ENCODE data around the gene FBXL17. TPM values are rescaled to one million over a fixed set of nuclear protein-coding genes. Genes with fewer than 3 reads are reported as not detected.

Gene FBXL17
- total and polyA plus RNA-seq, 2 experiments from 2014 or later, result 1.8 to 13.1 TPM

- Histone ChIP-seq H3K27ac (peak overlapping the region; percentile 33), H2AFZ (peak overlapping the region; percentile 49; the same call in 1 of the 2 replicates), H3K9ac (peak overlapping the region; percentile 31; the same call in 1 of the 2 replicates), H3K36me3 (ENCODE audit: low read depth) (no peaks in the 10 kb centered on the region), H3K4me3 (no peak overlapping the region), H3F3A (ENCODE audit: insufficient read depth) (0 out of 2 replicates have a peak, but pooled peaks cover 5% of the 10 kb centered on the region), H3K79me2 (ENCODE audit: insufficient read depth) (no peaks in the 10 kb centered on the region), H3K9me3 (ENCODE audit: low read depth) (no peaks in the 10 kb centered on the region), H4K20me1 (ENCODE audit: insufficient read depth) (no peaks in the 10 kb centered on the region), H3K4me1 (ENCODE audit: insufficient read depth) (peaks cover 19% of the 10 kb centered on the region), H3K9me2 (ENCODE audit: insufficient read depth) (no peaks in the 10 kb centered on the region), H3K27me3 (replicated peaks; ENCODE audit: insufficient read depth) (no peaks in the 10 kb centered on the region), H3K4me2 (ENCODE audit: unreplicated experiment) (peak overlapping the region; percentile 51)
- 38 to 48% methylated on average over 9 of the region's 9 CpGs for WGBS, 2 experiments (ENCODE audit: low coverage in 1 of 2, low lambda C conversion rate in 2 of 2, missing lambda C conversion rate in 2 of 2)
- TF ChIP-seq EZH2phosphoT487 (IDR thresholded peaks at IDR 0.05; ENCODE audit: insufficient read depth, low read depth) (no peak), EZH2 (IDR thresholded peaks at IDR 0.05; ENCODE audit: insufficient read depth, poor library complexity, severe bottlenecking) (no peak)
- DNase-seq, result peak; percentile 86
- in situ Hi-C loops (cut with MboI), result no loop called here
Observed at GRCh38 chr5:107875833-107876232, 506.1 kb downstream of the FBXL17 start.

GRCh38 chr5:107874795-107875194, 507.1 kb downstream of the FBXL17 start:
- no peaks in the 10 kb centered on the region for H3K36me3 ChIP-seq (ENCODE audit: low read depth)
- H3F3A ChIP-seq (ENCODE audit: insufficient read depth), result peaks cover 10% of the 10 kb centered on the region
- H3K9me3 ChIP-seq (ENCODE audit: low read depth), result no peaks in the 10 kb centered on the region
- H3K4me3 ChIP-seq, result no peak overlapping the region
- no peaks in the 10 kb centered on the region for H3K9me2 ChIP-seq (ENCODE audit: insufficient read depth)
- DNase-seq, result peak; percentile 61
- H3K27ac ChIP-seq, result peak overlapping the region; percentile 25
- no peaks in the 10 kb centered on the region for H4K20me1 ChIP-seq (ENCODE audit: insufficient read depth)
- in situ Hi-C loops (cut with MboI), result no loop called here
- TF ChIP-seq EZH2 (IDR thresholded peaks at IDR 0.05; ENCODE audit: insufficient read depth, poor library complexity, severe bottlenecking) (no peak), EZH2phosphoT487 (IDR thresholded peaks at IDR 0.05; ENCODE audit: insufficient read depth, low read depth) (no peak)
- H2AFZ ChIP-seq, result peak overlapping the region; percentile 49
- peaks cover 25% of the 10 kb centered on the region for H3K4me1 ChIP-seq (ENCODE audit: insufficient read depth)
- no peaks in the 10 kb centered on the region for H3K27me3 ChIP-seq (replicated peaks; ENCODE audit: insufficient read depth)
- peak overlapping the region; percentile 51 for H3K4me2 ChIP-seq (ENCODE audit: unreplicated experiment)
- H3K79me2 ChIP-seq (ENCODE audit: insufficient read depth), result no peaks in the 10 kb centered on the region
- peak overlapping the region; percentile 31; the same call in 1 of the 2 replicates for H3K9ac ChIP-seq

GRCh38 chr5:107873877-107874276, 508.0 kb downstream of the FBXL17 start:
- TF ChIP-seq EZH2 (IDR thresholded peaks at IDR 0.05; ENCODE audit: insufficient read depth, poor library complexity, severe bottlenecking) (no peak), EZH2phosphoT487 (IDR thresholded peaks at IDR 0.05; ENCODE audit: insufficient read depth, low read depth) (no peak)
- WGBS, 2 experiments (ENCODE audit: low coverage in 1 of 2, low lambda C conversion rate in 2 of 2, missing lambda C conversion rate in 2 of 2), result 66 to 81% methylated on average over 2 of the region's 2 CpGs
- no peak for DNase-seq
- Histone ChIP-seq H3K79me2 (ENCODE audit: insufficient read depth) (no peaks in the 10 kb centered on the region), H3K9me3 (ENCODE audit: low read depth) (no peaks in the 10 kb centered on the region), H2AFZ (no peak overlapping the region), H3K27me3 (replicated peaks; ENCODE audit: insufficient read depth) (no peaks in the 10 kb centered on the region), H3F3A (ENCODE audit: insufficient read depth) (peaks cover 17% of the 10 kb centered on the region), H3K4me1 (ENCODE audit: insufficient read depth) (peaks cover 34% of the 10 kb centered on the region), H3K4me3 (no peak overlapping the region), H3K9me2 (ENCODE audit: insufficient read depth) (no peaks in the 10 kb centered on the region), H3K27ac (no peak overlapping the region), H3K9ac (no peak overlapping the region), H3K36me3 (ENCODE audit: low read depth) (no peaks in the 10 kb centered on the region), H3K4me2 (ENCODE audit: unreplicated experiment) (no peak overlapping the region), H4K20me1 (ENCODE audit: insufficient read depth) (no peaks in the 10 kb centered on the region)
- in situ Hi-C loops (cut with MboI), result no loop called here

- no peak overlapping the region for H2AFZ ChIP-seq
- in situ Hi-C loops (cut with MboI), result no loop called here
- WGBS, 2 experiments (ENCODE audit: low coverage in 1 of 2, low lambda C conversion rate in 2 of 2, missing lambda C conversion rate in 2 of 2), result 77 to 88% methylated on average over 3 of the region's 3 CpGs
Observed at GRCh38 chr5:107871023-107871422, 510.9 kb downstream of the FBXL17 start.

More at GRCh38 chr5:107871023-107871422, 510.9 kb downstream of the FBXL17 start:
- no peak for DNase-seq
- Histone ChIP-seq H3K27me3 (replicated peaks; ENCODE audit: insufficient read depth) (no peaks in the 10 kb centered on the region), H3F3A (ENCODE audit: insufficient read depth) (peaks cover 26% of the 10 kb centered on the region), H3K4me3 (no peak overlapping the region), H3K4me2 (ENCODE audit: unreplicated experiment) (no peak overlapping the region), H3K9me3 (ENCODE audit: low read depth) (no peaks in the 10 kb centered on the region), H3K79me2 (ENCODE audit: insufficient read depth) (no peaks in the 10 kb centered on the region), H3K9me2 (ENCODE audit: insufficient read depth) (no peaks in the 10 kb centered on the region), H3K9ac (no peak overlapping the region), H3K4me1 (ENCODE audit: insufficient read depth) (peaks cover 40% of the 10 kb centered on the region), H4K20me1 (ENCODE audit: insufficient read depth) (no peaks in the 10 kb centered on the region), H3K36me3 (ENCODE audit: low read depth) (no peaks in the 10 kb centered on the region), H3K27ac (no peak overlapping the region)
- no peak for TF ChIP-seq EZH2 (IDR thresholded peaks at IDR 0.05; ENCODE audit: insufficient read depth, poor library complexity, severe bottlenecking)
- TF ChIP-seq EZH2phosphoT487 (IDR thresholded peaks at IDR 0.05; ENCODE audit: insufficient read depth, low read depth), result no peak

Data from GM23248 (cell line).